ENCODE results near the gene ECT2L.

GRCh38 chr6:138868181-138868580, 72.3 kb downstream of the ECT2L start:
- TF ChIP-seq PPARA (CRISPR knock-in tag; IDR thresholded peaks at IDR 0.05; ENCODE audit: borderline replicate concordance) (no peak), RARB (CRISPR knock-in tag; IDR thresholded peaks at IDR 0.05) (no peak), ZFP3 (CRISPR knock-in tag; IDR thresholded peaks at IDR 0.05) (no peak), ISL1 (CRISPR knock-in tag; IDR thresholded peaks at IDR 0.05) (no peak), TCF4 (CRISPR knock-in tag; IDR thresholded peaks at IDR 0.05; ENCODE audit: borderline replicate concordance) (no peak), PATZ1 (CRISPR knock-in tag; IDR thresholded peaks at IDR 0.05; ENCODE audit: borderline replicate concordance) (no peak), CREB5 (CRISPR knock-in tag; IDR thresholded peaks at IDR 0.05; ENCODE audit: low read depth) (no peak)

Measured in SK-N-SH treated with all-trans-retinoic acid at 6 μM for 48 hours (cell line).